Subcutaneous abdominal adipose tissue (tissue), 5 donors: ENCODE results near the gene CDC5L.
A peak's percentile ranks its signal among the peaks of the same experiment; 100 is the strongest.
"Not testable (repeated sequence)": the region's sequence is repeated elsewhere in the genome, so short reads cannot be mapped to it uniquely, and the experiment has no call there.

ENCODE experiments used
- H3K27ac ChIP-seq: one replicate; pipeline ENCODE4 v1.7.0; 2013; ENCODE audit warnings: low read depth, mild to moderate bottlenecking, inconsistent platforms, low read length, moderate library complexity
- H3K27me3 ChIP-seq, 5 donors: one replicate each; pipeline ENCODE4 v1.7.0; 2013; ENCODE audit warnings: low read length in 5 of 5, inconsistent platforms in 1 of 5; ENCODE audit not compliant: control insufficient read depth in 5 of 5, insufficient read depth in 4 of 5
- H3K36me3 ChIP-seq, 5 donors: one replicate each; pipeline ENCODE4 v1.7.0; 2013; ENCODE audit warnings: low read length in 5 of 5; ENCODE audit not compliant: control insufficient read depth in 5 of 5, insufficient read depth in 5 of 5
- H3K4me1 ChIP-seq, 5 donors: one replicate each; pipeline ENCODE4 v1.7.0; 2013; ENCODE audit warnings: low read length in 5 of 5, mild to moderate bottlenecking in 3 of 5, moderate library complexity in 1 of 5; ENCODE audit not compliant: control insufficient read depth in 5 of 5, insufficient read depth in 5 of 5
- H3K4me3 ChIP-seq, 5 donors: one replicate each; pipeline ENCODE4 v1.7.0; 2013; ENCODE audit warnings: low read length in 5 of 5, low read depth in 1 of 5
- H3K9ac ChIP-seq, 5 donors: one replicate each; pipeline ENCODE4 v1.7.0; 2013; ENCODE audit warnings: low read length in 5 of 5, mild to moderate bottlenecking in 4 of 5, moderate library complexity in 3 of 5
- H3K9me3 ChIP-seq, 5 donors: one replicate each; pipeline ENCODE4 v1.7.0; 2013; ENCODE audit warnings: low read length in 5 of 5; ENCODE audit not compliant: control insufficient read depth in 5 of 5
- donor health status: healthy.
- donor health status: healthy.
- donor health status: healthy.
- donor health status: healthy.
- donor health status: healthy.

Gene CDC5L

GRCh38 chr6:44442833-44443444, 55.4 kb downstream of the CDC5L start:
- Histone ChIP-seq H3K9me3 (peaks cover 0 to 10% (median 5%) of the 10 kb centered on the region in 5 donors), H3K9ac (no peak overlapping the region), H3K36me3 (peaks cover 23 to 36% (median 27%) of the 10 kb centered on the region in 5 donors)

GRCh38 chr6:44444853-44445252, 57.3 kb downstream of the CDC5L start:
- Histone ChIP-seq H3K27ac (no peak overlapping the region), H3K4me3 (no peak overlapping the region), H3K9ac (no peak overlapping the region), H3K9me3 (peaks cover 0 to 10% (median 5%) of the 10 kb centered on the region in 5 donors), H3K4me1 (peaks cover 0 to 4% (median 0%) of the 10 kb centered on the region in 5 donors), H3K27me3 (no peaks in the 10 kb centered on the region), H3K36me3 (peaks cover 28 to 43% (median 32%) of the 10 kb centered on the region in 5 donors)

More at GRCh38 chr6:44442833-44443444, 55.4 kb downstream of the CDC5L start:
- H3K27me3 ChIP-seq: no peaks in the 10 kb centered on the region
- no peak overlapping the region for H3K4me3 ChIP-seq
- peaks cover 0 to 8% (median 3%) of the 10 kb centered on the region in 5 donors for H3K4me1 ChIP-seq
- H3K27ac ChIP-seq: no peak overlapping the region

GRCh38 chr6:44446626-44447300, 59.3 kb downstream of the CDC5L start:
- no peak overlapping the region for H3K27ac ChIP-seq
- H3K4me3 ChIP-seq: no peak overlapping the region
- no peaks in the 10 kb centered on the region for H3K27me3 ChIP-seq
- peaks cover 0 to 10% (median 5%) of the 10 kb centered on the region in 5 donors for H3K9me3 ChIP-seq
- peaks cover 29 to 40% (median 34%) of the 10 kb centered on the region in 5 donors for H3K36me3 ChIP-seq
- H3K9ac ChIP-seq: no peak overlapping the region
- H3K4me1 ChIP-seq: no peaks in the 10 kb centered on the region

- not testable (repeated sequence) for H3K9me3 ChIP-seq, H3K27ac ChIP-seq, H3K4me3 ChIP-seq, H3K27me3 ChIP-seq, H3K9ac ChIP-seq, H3K4me1 ChIP-seq
- peaks cover 29 to 42% (median 32%) of the 10 kb centered on the region in 5 donors for H3K36me3 ChIP-seq
Measured at GRCh38 chr6:44449181-44449580, 61.7 kb downstream of the CDC5L start.

- Histone ChIP-seq H3K36me3 (peaks cover 12 to 26% (median 19%) of the 10 kb centered on the region in 5 donors), H3K27ac (no peak overlapping the region), H3K4me1 (peaks cover 0 to 15% (median 5%) of the 10 kb centered on the region in 5 donors), H3K9me3 (no peaks in the 10 kb centered on the region), H3K4me3 (no peak overlapping the region), H3K9ac (peak overlapping the region in 1 of 5 donors; percentile 15), H3K27me3 (no peaks in the 10 kb centered on the region)
Measured at GRCh38 chr6:44451803-44452695, 64.5 kb downstream of the CDC5L start.

- Histone ChIP-seq H3K9ac (no peak overlapping the region), H3K4me1 (peaks cover 0 to 15% (median 5%) of the 10 kb centered on the region in 5 donors), H3K4me3 (no peak overlapping the region), H3K27me3 (peaks cover 0 to under 1% (median 0%) of the 10 kb centered on the region in 5 donors), H3K36me3 (peaks cover 5 to 21% (median 13%) of the 10 kb centered on the region in 5 donors), H3K9me3 (no peaks in the 10 kb centered on the region), H3K27ac (no peak overlapping the region)
Measured at GRCh38 chr6:44452725-44453124, 65.2 kb downstream of the CDC5L start.

- no peak overlapping the region for H3K27ac ChIP-seq
- H3K4me1 ChIP-seq: peaks cover 0 to 15% (median 5%) of the 10 kb centered on the region in 5 donors
- peaks cover 1 to 17% (median 8%) of the 10 kb centered on the region in 5 donors for H3K36me3 ChIP-seq
- H3K9me3 ChIP-seq: no peaks in the 10 kb centered on the region
- no peak overlapping the region for H3K4me3 ChIP-seq
- peaks cover 0 to 4% (median 0%) of the 10 kb centered on the region in 5 donors for H3K27me3 ChIP-seq
- H3K9ac ChIP-seq: no peak overlapping the region
Measured at GRCh38 chr6:44453146-44453545, 65.6 kb downstream of the CDC5L start.

- H3K9me3 ChIP-seq: no peaks in the 10 kb centered on the region
- H3K27ac ChIP-seq: no peak overlapping the region
- peaks cover 0 to 4% (median 0%) of the 10 kb centered on the region in 5 donors for H3K27me3 ChIP-seq
- H3K9ac ChIP-seq: no peak overlapping the region
- peaks cover 0 to 11% (median 6%) of the 10 kb centered on the region in 5 donors for H3K36me3 ChIP-seq
- no peak overlapping the region for H3K4me3 ChIP-seq
- peaks cover 0 to 15% (median 5%) of the 10 kb centered on the region in 5 donors for H3K4me1 ChIP-seq
Measured at GRCh38 chr6:44454198-44454597, 66.7 kb downstream of the CDC5L start.

- Histone ChIP-seq H3K4me1 (peaks cover 0 to 15% (median 5%) of the 10 kb centered on the region in 5 donors), H3K27me3 (peaks cover 0 to 4% (median 0%) of the 10 kb centered on the region in 5 donors), H3K4me3 (peak overlapping the region in 1 of 5 donors; percentile 11), H3K9ac (no peak overlapping the region), H3K27ac (no peak overlapping the region), H3K36me3 (peaks cover 0 to 10% (median 6%) of the 10 kb centered on the region in 5 donors), H3K9me3 (no peaks in the 10 kb centered on the region)
Measured at GRCh38 chr6:44456070-44456965, 68.8 kb downstream of the CDC5L start.
